Endodermal cell (in vitro differentiated cells): ENCODE results near the gene ZP1. TPM values are rescaled to one million over a fixed set of nuclear protein-coding genes. Genes with fewer than 3 reads are reported as not detected.

ENCODE experiments used
- DNase-seq: peaks from one replicate; pipeline ENCODE4 v3.0.0-alpha.2; 2017
- H3K27ac ChIP-seq: 2 replicates; pipeline ENCODE4 v1.5.1; 2013; ENCODE audit warnings: mild to moderate bottlenecking, low read depth, low read length, moderate library complexity
- H3K27me3 ChIP-seq: 2 replicates; pipeline ENCODE4 v1.6.1; 2013; ENCODE audit warnings: mild to moderate bottlenecking, low read length, moderate library complexity; ENCODE audit not compliant: insufficient read depth, control insufficient read depth, poor library complexity, severe bottlenecking
- H3K36me3 ChIP-seq: 2 replicates; pipeline ENCODE4 v1.7.0; 2013; ENCODE audit warnings: mild to moderate bottlenecking, low read length, moderate library complexity; ENCODE audit not compliant: control insufficient read depth, insufficient read depth
- H3K4me1 ChIP-seq: one replicate; pipeline ENCODE4 v1.7.0; 2013; ENCODE audit warnings: low read length; ENCODE audit not compliant: control insufficient read depth, insufficient read depth
- H3K4me3 ChIP-seq: 2 replicates; pipeline ENCODE4 v1.5.1; 2013; ENCODE audit warnings: mild to moderate bottlenecking, low read length, moderate library complexity
- H3K9ac ChIP-seq: 2 replicates; pipeline ENCODE4 v1.6.1; 2013; ENCODE audit warnings: mild to moderate bottlenecking, low read length, moderate library complexity; ENCODE audit not compliant: poor library complexity, severe bottlenecking; ENCODE audit errors: extremely low read depth
- H3K9me3 ChIP-seq: 2 replicates; pipeline ENCODE4 v1.6.1; 2013; ENCODE audit warnings: mild to moderate bottlenecking, low read length, moderate library complexity; ENCODE audit not compliant: control insufficient read depth
- H3K27ac Mint-ChIP-seq: 2 replicates; pipeline ENCODE4 v1.8.0; 2020; ENCODE audit warnings: mixed read lengths
- H3K27me3 Mint-ChIP-seq: 2 replicates; pipeline ENCODE4 v1.8.0; 2021; ENCODE audit warnings: mild to moderate bottlenecking, mixed read lengths; ENCODE audit not compliant: insufficient read depth
- H3K36me3 Mint-ChIP-seq: 2 replicates; pipeline ENCODE4 v1.8.0; 2020; ENCODE audit warnings: low read depth, mixed read lengths
- H3K4me1 Mint-ChIP-seq: 2 replicates; pipeline ENCODE4 v1.8.0; 2020; ENCODE audit warnings: mixed read lengths
- H3K4me3 Mint-ChIP-seq: 2 replicates; pipeline ENCODE4 v1.8.0; 2020; ENCODE audit warnings: mild to moderate bottlenecking, moderate library complexity, mixed read lengths
- H3K9me3 Mint-ChIP-seq: 2 replicates; pipeline ENCODE4 v1.8.0; 2020; ENCODE audit warnings: mild to moderate bottlenecking, mixed read lengths
- WGBS, 2 experiments: methylation state at CpG; one replicate each; pipeline versions ENCODE4 v1.1.5 to v1.1.7; 2013; ENCODE audit warnings: missing lambda C conversion rate in 2 of 2, mixed read lengths in 1 of 2; ENCODE audit not compliant: insufficient coverage in 1 of 2, insufficient read length in 1 of 2; 5-methylcytosine and 5-hydroxymethylcytosine counted together
- total RNA-seq, 2 donors: library from RNA; stranded (reverse); fragmentation: NEBNext Ultra II Directional in 1 of 2; extraction: Animal tissue kit (Norgen Biotek cat#: 25700) in 1 of 2; gene quantifications; 2 replicates in 1 of 2; 3 replicates in 1 of 2; pipeline ENCODE4 v1.2.1, GENCODE V29; 2021
- TF ChIP-seq, protein P1 (sequence below): fragments of 200-600 bp; sonication (generic); conservative IDR thresholded peaks from 2 replicates; pipeline ENCODE4 v1.5.0; 2021; ENCODE audit warnings: antibody characterized with exemption, mild to moderate bottlenecking

Gene ZP1
- total RNA-seq, 2 donors from 2014 or later, result not detected

DNA sequence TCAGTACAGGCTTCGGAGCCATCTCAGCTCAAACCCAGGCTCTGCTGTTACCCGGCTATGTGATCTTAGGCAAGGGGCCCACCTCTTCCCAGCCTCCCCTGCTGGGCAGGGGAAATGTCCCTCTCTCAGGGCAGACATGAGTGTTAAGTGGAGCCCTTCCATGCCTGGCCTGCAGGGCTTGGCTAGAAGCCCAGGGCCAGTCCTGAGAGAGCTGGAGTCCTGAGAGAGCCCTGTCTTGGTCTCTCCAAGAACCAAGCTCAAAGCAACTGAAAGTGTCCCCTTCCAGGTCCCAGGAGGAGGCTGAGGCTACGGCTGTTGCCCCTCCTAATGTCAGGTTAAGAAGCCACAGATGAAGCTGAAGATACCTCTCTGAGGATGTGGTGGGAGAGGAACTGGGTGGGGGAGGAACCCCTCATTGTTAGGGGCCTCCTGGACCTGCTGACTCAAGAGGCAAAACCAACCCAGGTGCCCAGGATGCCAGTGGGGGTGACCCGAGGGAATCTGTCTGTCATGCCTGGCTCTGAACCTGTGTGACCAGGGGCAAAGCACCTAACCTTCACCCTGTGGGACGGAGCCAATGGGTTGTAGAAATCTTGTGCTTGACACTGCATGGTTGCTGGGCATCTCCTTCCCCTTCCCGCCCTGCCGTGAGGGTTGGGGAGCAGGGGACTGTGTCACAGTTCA, 4.2 kb downstream of the ZP1 start:
- H3K9ac ChIP-seq, result no peak overlapping the region
- H3K36me3 ChIP-seq, result no peaks in the 10 kb centered on the region
- 90 to 91% methylated on average over 4 to 7 of the region's 7 CpGs for WGBS, 2 experiments
- Mint-ChIP-seq H3K27ac (no peak overlapping the region), H3K4me3 (no peak overlapping the region), H3K4me1 (peaks cover 4% of the 10 kb centered on the region), H3K27me3 (peaks cover 1% of the 10 kb centered on the region), H3K36me3 (no peaks in the 10 kb centered on the region), H3K9me3 (no peaks in the 10 kb centered on the region)
- TF ChIP-seq, protein P1, sequence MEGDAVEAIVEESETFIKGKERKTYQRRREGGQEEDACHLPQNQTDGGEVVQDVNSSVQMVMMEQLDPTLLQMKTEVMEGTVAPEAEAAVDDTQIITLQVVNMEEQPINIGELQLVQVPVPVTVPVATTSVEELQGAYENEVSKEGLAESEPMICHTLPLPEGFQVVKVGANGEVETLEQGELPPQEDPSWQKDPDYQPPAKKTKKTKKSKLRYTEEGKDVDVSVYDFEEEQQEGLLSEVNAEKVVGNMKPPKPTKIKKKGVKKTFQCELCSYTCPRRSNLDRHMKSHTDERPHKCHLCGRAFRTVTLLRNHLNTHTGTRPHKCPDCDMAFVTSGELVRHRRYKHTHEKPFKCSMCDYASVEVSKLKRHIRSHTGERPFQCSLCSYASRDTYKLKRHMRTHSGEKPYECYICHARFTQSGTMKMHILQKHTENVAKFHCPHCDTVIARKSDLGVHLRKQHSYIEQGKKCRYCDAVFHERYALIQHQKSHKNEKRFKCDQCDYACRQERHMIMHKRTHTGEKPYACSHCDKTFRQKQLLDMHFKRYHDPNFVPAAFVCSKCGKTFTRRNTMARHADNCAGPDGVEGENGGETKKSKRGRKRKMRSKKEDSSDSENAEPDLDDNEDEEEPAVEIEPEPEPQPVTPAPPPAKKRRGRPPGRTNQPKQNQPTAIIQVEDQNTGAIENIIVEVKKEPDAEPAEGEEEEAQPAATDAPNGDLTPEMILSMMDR, result no peak
- H3K27ac ChIP-seq, result no peak overlapping the region
- no peak overlapping the region for H3K4me3 ChIP-seq
- peak; percentile 61 for DNase-seq
- no peaks in the 10 kb centered on the region for H3K9me3 ChIP-seq
- no peaks in the 10 kb centered on the region for H3K27me3 ChIP-seq
- no peaks in the 10 kb centered on the region for H3K4me1 ChIP-seq

GRCh38 chr11:60872124-60872960, 5.0 kb downstream of the ZP1 start:
- TF ChIP-seq, protein P1, result no peak
- no peak overlapping the region for H3K4me3 Mint-ChIP-seq
- Histone ChIP-seq H3K36me3 (peaks cover 1% of the 10 kb centered on the region), H3K9ac (no peak overlapping the region), H3K27ac (no peak overlapping the region), H3K27me3 (no peaks in the 10 kb centered on the region), H3K9me3 (no peaks in the 10 kb centered on the region), H3K4me3 (no peak overlapping the region), H3K4me1 (no peaks in the 10 kb centered on the region)
- DNase-seq, result no peak
- WGBS, 2 experiments, result 87 to 100% methylated on average over 4 to 5 of the region's 6 CpGs
- H3K27me3 Mint-ChIP-seq, result peaks cover 1% of the 10 kb centered on the region
- no peaks in the 10 kb centered on the region for H3K9me3 Mint-ChIP-seq
- H3K36me3 Mint-ChIP-seq, result no peaks in the 10 kb centered on the region
- H3K4me1 Mint-ChIP-seq, result peaks cover 4% of the 10 kb centered on the region
- H3K27ac Mint-ChIP-seq, result no peak overlapping the region

- H3K36me3 Mint-ChIP-seq, result no peaks in the 10 kb centered on the region
- no peak overlapping the region for H3K4me3 Mint-ChIP-seq
- peak; percentile 80 for DNase-seq
- no peak overlapping the region for H3K27ac Mint-ChIP-seq
- peaks cover 4% of the 10 kb centered on the region for H3K4me1 Mint-ChIP-seq
- no peaks in the 10 kb centered on the region for H3K27me3 ChIP-seq
- 54 to 72% methylated on average over 9 to 16 of the region's 16 CpGs for WGBS, 2 experiments
- H3K4me3 ChIP-seq, result no peak overlapping the region
- H3K9me3 Mint-ChIP-seq, result no peaks in the 10 kb centered on the region
- no peaks in the 10 kb centered on the region for H3K9me3 ChIP-seq
- no peak overlapping the region for H3K9ac ChIP-seq
- H3K27ac ChIP-seq, result no peak overlapping the region
- no peaks in the 10 kb centered on the region for H3K4me1 ChIP-seq
- H3K27me3 Mint-ChIP-seq, result peaks cover 1% of the 10 kb centered on the region
- H3K36me3 ChIP-seq, result peaks cover 8% of the 10 kb centered on the region
- TF ChIP-seq, protein P1, result no peak
Measured at GRCh38 chr11:60872961-60873524, 5.7 kb downstream of the ZP1 start.
